Measurements from ENCODE around the gene FBXL7.

The FBXL7 gene

GRCh38 chr5:15520856-15521255 lies 20.9 kb downstream of the FBXL7 start:
- no peak for TF ChIP-seq CTCF (IDR thresholded peaks at IDR 0.05; ENCODE audit: low read depth, low read length)
- no peak overlapping the region for H3K4me3 ChIP-seq (replicated peaks in 1 of 2; ENCODE audit: low read depth in 2 of 2, low read length in 2 of 2)

GRCh38 chr5:15521381-15522186 lies 21.6 kb downstream of the FBXL7 start:
- H3K4me3 ChIP-seq (replicated peaks in 1 of 2; ENCODE audit: low read depth in 2 of 2, low read length in 2 of 2), result no peak overlapping the region
- no peak for TF ChIP-seq CTCF (IDR thresholded peaks at IDR 0.05; ENCODE audit: low read depth, low read length)
- peak; percentile 26 to 54 for DNase-seq (ENCODE audit: low read depth in 2 of 2)

More at GRCh38 chr5:15520856-15521255, 20.9 kb downstream of the FBXL7 start:
- DNase-seq (ENCODE audit: low read depth in 2 of 2), result no peak

- no peak overlapping the region for H3K4me3 ChIP-seq (replicated peaks in 1 of 2; ENCODE audit: low read depth in 2 of 2, low read length in 2 of 2)
- TF ChIP-seq CTCF (IDR thresholded peaks at IDR 0.05; ENCODE audit: low read depth, low read length), result no peak
- no peak for DNase-seq (ENCODE audit: low read depth in 2 of 2)
Measured at GRCh38 chr5:15522187-15522520, 22.2 kb downstream of the FBXL7 start.

GRCh38 chr5:15524712-15525111 lies 24.7 kb downstream of the FBXL7 start:
- no peak for DNase-seq (ENCODE audit: low read depth in 2 of 2)
- TF ChIP-seq CTCF (IDR thresholded peaks at IDR 0.05; ENCODE audit: low read depth, low read length), result no peak
- no peak overlapping the region for H3K4me3 ChIP-seq (replicated peaks in 1 of 2; ENCODE audit: low read depth in 2 of 2, low read length in 2 of 2)

- no peak overlapping the region for H3K4me3 ChIP-seq (replicated peaks in 1 of 2; ENCODE audit: low read depth in 2 of 2, low read length in 2 of 2)
- TF ChIP-seq CTCF (IDR thresholded peaks at IDR 0.05; ENCODE audit: low read depth, low read length), result no peak
- peak; percentile 30 to 54 for DNase-seq (ENCODE audit: low read depth in 2 of 2)
Measured at GRCh38 chr5:15525703-15526275, 25.8 kb downstream of the FBXL7 start.

- no peak overlapping the region for H3K4me3 ChIP-seq (replicated peaks in 1 of 2; ENCODE audit: low read depth in 2 of 2, low read length in 2 of 2)
- DNase-seq (ENCODE audit: low read depth in 2 of 2), result no peak
- TF ChIP-seq CTCF (IDR thresholded peaks at IDR 0.05; ENCODE audit: low read depth, low read length), result no peak
Measured at GRCh38 chr5:15526413-15526812, 26.4 kb downstream of the FBXL7 start.
